NCI-H774 (cell line): ENCODE measurements around the gene ATP5F1E.
"Not testable (repeated sequence)": the region's sequence is repeated elsewhere in the genome, so short reads cannot be mapped to it uniquely, and the experiment has no call there.

Experiments
- DNase-seq: peaks from one replicate; lab custom pipeline; 2025; lab: John Stamatoyannopoulos, UW

The ATP5F1E gene

DNA sequence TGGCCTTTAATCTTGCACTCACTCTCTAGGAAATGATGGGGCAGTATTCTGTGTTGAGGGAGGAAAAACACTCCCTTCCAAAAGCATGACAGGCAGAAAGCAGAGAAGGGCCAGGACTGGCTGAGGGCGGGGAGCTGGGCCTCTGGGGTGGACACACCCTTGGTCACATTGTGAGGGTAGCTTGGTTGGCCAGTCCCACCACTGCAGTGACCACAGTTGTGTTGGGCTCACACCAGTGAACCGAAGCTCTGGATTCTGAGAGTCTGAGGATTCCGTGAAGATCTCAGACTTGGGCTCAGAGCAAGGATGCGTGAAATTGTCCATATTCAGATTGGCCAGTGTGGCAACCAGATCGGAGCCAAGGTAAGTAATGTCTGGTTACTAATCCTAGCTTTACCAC is 12.9 kb downstream of the ATP5F1E start, which contains the start of gene TUBB1:
Gene TUBB1, plus strand, starts transcription at position 213 of the 400 bp plus-strand sequence. Its CDS starts 94 bp downstream, at position 307.
- DNase-seq, result no peak

- DNase-seq, result no peak
Measured at GRCh38 chr20:59018817-59019216, 13.3 kb downstream of the ATP5F1E start.

DNA sequence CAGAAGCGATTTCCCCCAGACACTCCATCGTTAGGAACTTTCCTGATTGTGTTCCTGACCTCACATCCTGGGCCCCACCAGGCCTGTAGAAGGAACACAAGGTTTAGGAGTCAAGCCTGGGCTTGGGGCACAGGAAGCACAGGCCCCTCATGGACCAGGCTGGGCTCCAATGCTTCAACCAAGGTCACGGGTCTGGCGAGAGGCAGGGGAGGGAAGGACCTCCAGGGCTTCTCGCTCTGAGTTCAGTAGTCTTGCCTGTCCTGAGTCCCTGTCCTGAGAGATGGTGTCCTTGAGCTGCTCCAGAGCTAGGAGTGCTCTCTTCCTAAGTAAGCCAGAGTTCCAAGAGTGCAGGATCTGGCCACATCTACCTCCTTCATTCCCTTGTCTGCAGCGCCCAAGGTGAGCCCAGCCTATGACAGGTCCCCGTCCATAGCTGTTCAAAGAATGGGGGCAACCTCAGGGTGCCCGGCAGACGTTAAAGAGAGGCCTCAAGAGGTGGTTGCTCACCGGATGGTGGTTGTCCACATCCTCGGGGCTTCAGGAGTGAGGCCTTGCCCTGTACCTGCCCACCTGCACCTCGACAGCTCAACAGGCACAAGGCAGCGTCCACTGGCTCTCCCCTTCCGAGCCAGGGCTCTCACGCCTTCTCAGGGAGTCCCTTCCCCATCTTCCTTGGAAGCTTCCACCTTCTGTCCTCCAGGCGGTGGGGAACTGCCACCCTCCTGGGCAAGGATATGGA is 14.5 kb downstream of the ATP5F1E start:
- DNase-seq, result no peak

- no peak for DNase-seq
Measured at GRCh38 chr20:59016795-59017492, 15.2 kb downstream of the ATP5F1E start.

DNA sequence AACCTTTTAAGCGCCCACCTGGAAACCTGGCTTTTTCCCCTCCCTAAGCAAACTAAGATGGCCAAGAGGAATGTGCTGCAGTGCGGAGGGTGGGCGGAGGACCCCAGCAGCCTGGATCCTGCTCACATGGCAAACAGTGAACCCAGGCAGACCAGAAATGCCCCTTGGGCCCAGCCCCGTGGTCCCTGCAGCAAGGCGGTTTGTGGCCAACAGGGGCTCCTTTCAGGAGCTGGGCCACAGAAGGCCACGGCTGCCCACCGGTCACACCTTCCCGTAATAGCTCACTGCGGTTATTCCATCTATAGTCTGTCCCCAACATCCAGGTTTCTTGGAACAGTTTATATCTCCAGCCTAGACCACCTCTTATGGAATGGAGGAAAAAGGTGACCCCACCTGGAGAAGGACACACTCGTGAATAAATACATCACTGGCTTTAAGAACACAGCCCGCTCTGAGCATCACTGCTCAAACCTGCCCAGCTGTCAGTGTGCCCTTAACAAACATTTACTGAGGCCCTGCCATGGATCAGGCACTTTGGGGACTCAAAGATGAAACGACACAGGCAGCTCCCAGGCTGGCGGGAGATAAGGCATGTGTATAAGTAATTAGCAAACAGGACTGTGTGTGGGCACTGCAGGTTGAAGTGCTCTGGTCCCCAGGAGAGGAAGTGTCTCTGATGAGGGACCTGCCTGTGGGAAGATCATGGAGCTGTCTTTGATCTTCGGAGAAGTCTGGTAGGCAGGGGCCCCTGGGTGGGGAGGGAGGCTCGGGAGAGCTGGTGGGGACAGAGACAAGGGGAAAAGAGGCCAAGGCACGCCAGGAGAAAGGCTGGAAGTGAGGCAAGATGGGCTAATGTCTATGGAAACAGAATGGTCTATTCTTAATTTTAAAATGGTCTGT is 16.1 kb downstream of the ATP5F1E start:
- no peak for DNase-seq

DNA sequence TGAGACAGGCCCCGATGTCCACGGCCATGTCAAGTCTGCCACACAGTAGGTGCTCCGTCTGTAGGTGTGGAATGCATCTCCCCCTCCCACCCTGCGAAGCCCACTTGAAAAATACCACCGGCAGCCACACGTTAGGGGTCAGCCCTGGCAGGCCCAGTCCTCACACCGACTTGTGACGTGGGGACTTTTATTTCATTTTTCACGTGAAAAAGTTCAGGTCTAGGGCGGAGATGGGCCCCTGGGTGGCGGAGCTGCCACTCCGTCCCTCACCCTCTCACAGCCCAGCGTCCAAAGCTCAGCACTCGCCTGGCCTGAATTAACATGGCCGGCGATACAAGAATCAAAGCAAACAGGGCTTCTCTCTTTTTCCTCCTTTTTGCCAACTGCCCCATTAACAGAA is 16.7 kb downstream of the ATP5F1E start:
- DNase-seq, result no peak

DNA sequence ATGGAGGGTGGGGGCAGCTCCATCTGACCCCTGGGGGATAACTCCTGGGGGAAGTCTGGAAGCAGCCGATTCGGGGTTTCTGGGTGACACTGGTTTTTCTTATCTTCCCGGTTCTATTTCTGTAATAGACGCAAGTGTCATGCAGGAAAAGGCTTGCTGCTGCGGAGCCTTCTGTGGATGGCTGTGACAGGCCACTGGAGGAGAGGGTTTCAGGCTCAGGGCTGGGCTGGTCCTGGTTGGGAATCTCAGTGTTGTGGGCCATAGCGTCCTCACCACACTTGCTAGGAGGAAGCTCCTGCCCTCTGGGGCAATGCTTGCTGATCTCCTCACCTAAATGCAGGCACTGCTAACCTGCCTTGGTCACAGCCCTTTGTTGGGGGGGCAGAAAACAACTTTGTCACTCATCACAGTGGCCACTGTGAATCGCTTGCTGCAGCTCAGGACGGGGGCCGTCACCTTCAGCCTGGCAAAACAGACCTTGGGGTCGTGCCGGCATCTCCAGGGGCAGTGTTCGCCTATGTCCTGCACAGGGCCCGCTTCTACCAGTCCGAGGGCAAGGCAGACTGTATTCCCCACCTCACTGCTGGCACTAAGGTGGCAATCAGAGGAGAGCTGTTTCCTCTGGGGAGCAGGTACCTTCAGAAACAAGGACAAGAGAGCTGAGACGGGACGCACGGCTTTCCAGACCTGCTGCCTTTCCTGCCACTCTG is 17.3 kb downstream of the ATP5F1E start:
- no peak for DNase-seq

- no peak for DNase-seq
Measured at GRCh38 chr20:59013959-59014608, 18.1 kb downstream of the ATP5F1E start.

GRCh38 chr20:59013031-59013951 is 18.8 kb downstream of the ATP5F1E start:
- DNase-seq, result no peak

GRCh38 chr20:59011874-59012157 is 20.3 kb downstream of the ATP5F1E start:
- DNase-seq, result not testable (repeated sequence)

- no peak for DNase-seq
Measured at GRCh38 chr20:59010995-59011873, 20.9 kb downstream of the ATP5F1E start.

DNA sequence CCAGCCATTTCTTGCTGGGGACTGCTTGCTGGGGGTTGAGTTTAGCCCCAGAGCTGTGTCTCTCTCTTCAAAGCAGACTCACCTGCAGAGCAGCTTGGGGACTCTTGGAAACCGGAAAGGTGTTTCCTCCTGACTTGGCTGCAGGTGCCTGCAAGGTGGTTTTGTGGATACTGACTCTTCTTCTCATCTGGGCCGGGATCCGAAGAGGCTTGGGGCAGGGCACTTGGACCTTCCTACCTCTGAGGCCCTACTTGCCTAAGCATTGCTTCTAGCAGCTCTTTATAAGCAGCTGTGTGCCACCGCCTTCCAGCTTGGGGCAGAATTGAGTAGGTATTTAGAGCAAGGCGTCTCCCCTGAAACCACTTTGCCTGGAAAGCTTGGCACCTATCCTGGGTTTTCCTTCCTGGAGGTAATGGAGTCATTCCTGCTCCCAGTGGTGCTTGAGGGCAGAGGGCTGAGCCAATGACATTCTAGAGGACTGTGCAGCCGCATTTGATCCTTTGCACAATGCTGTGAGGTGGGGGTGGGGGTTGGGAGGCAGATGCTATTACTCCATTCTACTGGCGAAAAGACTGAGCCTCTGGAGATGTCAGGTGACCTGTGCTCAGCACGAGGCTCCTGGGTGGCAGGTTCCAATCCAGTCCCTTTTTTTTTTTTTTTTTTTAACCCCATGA is 21.7 kb downstream of the ATP5F1E start:
- DNase-seq, result no peak

GRCh38 chr20:59008715-59009336 is 23.3 kb downstream of the ATP5F1E start:
- no peak for DNase-seq

DNA sequence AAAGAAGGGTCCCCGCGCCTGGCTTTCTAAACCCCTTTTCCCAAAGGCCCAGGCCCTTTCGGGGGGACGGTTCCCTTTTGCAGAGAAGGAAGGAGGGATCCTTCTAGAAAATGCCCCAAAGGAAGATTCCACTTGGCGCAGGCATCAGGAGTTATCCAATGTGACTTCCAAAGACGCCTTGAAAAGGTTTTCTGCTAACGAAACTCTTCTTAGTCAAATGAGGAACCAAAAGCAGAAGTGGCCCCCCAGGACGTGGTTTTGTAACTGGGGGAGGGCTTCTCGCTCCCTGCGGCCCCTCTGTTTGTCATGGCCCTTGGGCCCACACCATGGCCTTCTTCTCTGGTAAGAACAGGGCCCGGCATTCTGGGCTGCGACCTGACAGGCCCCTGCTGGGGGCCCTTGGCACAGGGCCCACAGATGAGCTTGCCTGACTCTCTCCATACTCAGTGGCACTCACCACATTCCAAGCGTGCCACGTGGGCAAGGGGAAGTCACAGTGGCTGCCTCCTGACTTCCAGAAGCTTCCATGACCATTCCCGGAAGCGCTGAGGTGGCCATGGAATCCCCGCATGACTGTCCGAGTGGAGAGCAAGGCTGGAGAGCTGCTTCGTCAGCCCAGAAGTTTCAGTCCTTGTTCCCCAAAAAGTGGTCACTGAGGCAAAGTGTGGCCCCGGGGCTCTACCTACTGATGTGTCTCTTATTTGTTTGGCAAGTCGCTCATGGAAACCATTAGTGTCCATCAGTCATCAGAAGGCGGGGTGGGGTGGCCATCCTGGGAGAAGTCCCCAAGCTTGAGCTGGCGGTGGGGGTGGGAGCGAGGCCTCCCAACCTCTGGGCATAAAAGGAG is 24.2 kb downstream of the ATP5F1E start:
- DNase-seq, result no peak

GRCh38 chr20:59006864-59007664 is 25.1 kb downstream of the ATP5F1E start, which contains the start of gene CTSZ:
TSS of gene CTSZ (minus strand) at chr20:59007254. CDS start at chr20:59007128, 126 bp downstream.
- DNase-seq, result no peak

DNA sequence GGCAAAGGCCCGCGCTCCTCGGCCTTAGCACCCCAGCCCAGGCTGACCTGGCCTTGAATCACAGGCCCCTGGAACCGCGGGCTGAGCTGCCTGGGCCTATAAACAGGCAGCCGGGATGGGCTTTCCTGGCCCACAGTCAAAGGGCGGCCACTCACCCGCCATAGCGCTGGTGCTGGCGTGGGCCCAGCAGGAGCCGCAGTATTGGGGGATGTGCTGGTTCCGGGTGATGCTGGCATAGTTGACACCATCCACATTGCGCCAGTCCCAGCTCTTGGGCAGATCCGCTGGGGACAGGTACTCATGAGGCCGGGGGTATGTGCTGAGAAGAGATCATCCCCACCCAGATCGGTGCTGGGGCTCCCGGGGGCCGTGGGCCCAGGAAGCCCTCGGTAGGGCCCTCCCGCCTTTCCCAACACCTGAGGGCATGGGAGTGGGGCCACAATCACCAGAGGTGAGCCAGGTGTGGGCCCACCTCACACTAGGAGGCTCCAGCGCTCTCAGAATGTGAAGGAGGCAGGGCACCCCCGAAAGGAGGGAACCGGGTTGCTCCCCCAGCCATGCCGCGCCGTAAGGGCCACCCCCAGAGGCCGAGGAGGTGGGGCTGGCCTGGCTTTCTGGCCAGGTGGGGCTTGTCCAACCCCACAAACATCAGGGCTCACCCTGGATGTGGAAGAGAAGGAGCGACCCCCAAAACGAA is 25.8 kb downstream of the ATP5F1E start:
- no peak for DNase-seq
